Panc1 (cell line): ENCODE results near the gene THADA. TPM values are rescaled to one million over a fixed set of nuclear protein-coding genes. Genes with fewer than 3 reads are reported as not detected.

Experiments
- ATAC-seq: fragments of 200-7000 bp; cut with Tn5 transposase; 2 replicates; pipeline ENCODE4 v1.9.1; 2020; ENCODE audit warnings: mild to moderate bottlenecking, moderate library complexity
- BruUV-seq: library from RNA; stranded (reverse); fragments of 400-500 nt; replicated peaks from 2 replicates; lab custom pipeline; 2021; lab: Mats Ljungman, UMichigan
- CTCF ChIA-PET: fragments of 300-600 bp; sonication (Branson Sonifier 250); formaldehyde crosslinking; loops from one replicate; lab custom pipeline; 2022; ENCODE audit warnings: antibody characterized with exemption; lab: Charles Lee
- POLR2A ChIA-PET: fragments of 300-600 bp; sonication (Branson Sonifier 250); formaldehyde crosslinking; loops from one replicate; lab custom pipeline; 2022; ENCODE audit warnings: antibody characterized with exemption; lab: Charles Lee
- DNase-seq: peaks from one replicate; pipeline ENCODE4 v3.0.0-alpha.2; 2010; ENCODE audit warnings: low read depth, low spot score
- H3K27ac ChIP-seq: 2 replicates; pipeline ENCODE4 v1.5.1; 2011; ENCODE audit warnings: mild to moderate bottlenecking, low read length, inconsistent platforms
- H3K27me3 ChIP-seq: fragments of 200-500 bp; sonication (Bioruptor generic); 2 replicates; pipeline ENCODE4 v1.6.0; 2014; ENCODE audit warnings: low read length, inconsistent platforms; ENCODE audit not compliant: control insufficient read depth, insufficient read depth
- H3K36me3 ChIP-seq: fragments of 200-500 bp; sonication (Bioruptor generic); 2 replicates; pipeline ENCODE4 v1.5.1; 2014; ENCODE audit warnings: inconsistent platforms, mild to moderate bottlenecking, low read length, moderate library complexity; ENCODE audit not compliant: control insufficient read depth, insufficient read depth
- H3K4me1 ChIP-seq: 2 replicates; pipeline ENCODE4 v1.5.1; 2011; ENCODE audit warnings: inconsistent platforms, mild to moderate bottlenecking, low read length, moderate library complexity; ENCODE audit not compliant: control insufficient read depth, insufficient read depth
- H3K4me3 ChIP-seq, 2 experiments: 2 replicates each; pipeline ENCODE4 v1.5.1; 2011 to 2012; ENCODE audit warnings: low read depth in 2 of 2, low read length in 2 of 2, mild to moderate bottlenecking in 2 of 2, inconsistent platforms in 1 of 2, moderate library complexity in 1 of 2
- H3K9me3 ChIP-seq: fragments of 200-500 bp; sonication (Bioruptor generic); 2 replicates; pipeline ENCODE4 v1.5.1; 2014; ENCODE audit warnings: low read depth, mild to moderate bottlenecking, inconsistent platforms, low read length, moderate library complexity; ENCODE audit not compliant: control insufficient read depth, insufficient read depth
- POLR2AphosphoS5 ChIP-seq: IDR thresholded peaks from 2 replicates; pipeline ENCODE4 v1.6.1; 2012; ENCODE audit warnings: mild to moderate bottlenecking, low read depth, low read length, moderate library complexity
- REST ChIP-seq, 2 experiments: IDR thresholded peaks; 2 replicates each; pipeline ENCODE4 v1.6.1; 2011 to 2012; ENCODE audit warnings: low read depth in 2 of 2, control low read depth in 1 of 2, low read length in 1 of 2, mild to moderate bottlenecking in 1 of 2, moderate library complexity in 1 of 2; ENCODE audit not compliant: insufficient read depth in 1 of 2
- SIN3A ChIP-seq: IDR thresholded peaks from 2 replicates; pipeline ENCODE4 v1.6.1; 2012; ENCODE audit warnings: low read depth, mild to moderate bottlenecking, low read length, moderate library complexity, borderline replicate concordance; ENCODE audit not compliant: insufficient read depth
- TCF7L2 ChIP-seq: IDR thresholded peaks from 2 replicates; pipeline ENCODE4 v1.6.1; 2011; ENCODE audit warnings: mild to moderate bottlenecking, low read depth, low read length, inconsistent platforms
- in situ Hi-C: cut with HindIII; loops from 2 replicates; pipeline ENCODE4 v1.10.0; 2016; ENCODE audit warnings: low sequenced_read_pairs, low pct_unique_long_range_greater_than_20kb
- intact Hi-C: fragments of 100-400 bp; cut with micrococcal nuclease; formaldehyde crosslinking; loops from one replicate; pipeline ENCODE4 v1.10.0; 2022; ENCODE audit not compliant: unreplicated experiment
- total RNA-seq: library from RNA; stranded (reverse); gene quantifications from one replicate; pipeline ENCODE4 v1.2.1, GENCODE V29; 2021; ENCODE audit not compliant: unreplicated experiment
- TF ChIP-seq, protein P1 (sequence below): fragments of 450-650 bp; IDR thresholded peaks from 2 replicates; pipeline ENCODE4 v1.5.1; 2017; ENCODE audit warnings: mild to moderate bottlenecking

THADA gene
- total RNA-seq, 1 experiment from 2014 or later: 37.2 TPM

GRCh38 chr2:43410055-43410604 lies 185.7 kb downstream of the THADA start:
- Histone ChIP-seq H3K27ac (no peak overlapping the region), H3K27me3 (no peaks in the 10 kb centered on the region), H3K36me3 (no peaks in the 10 kb centered on the region; the same call in 1 of the 2 replicates), H3K4me1 (no peaks in the 10 kb centered on the region), H3K9me3 (no peaks in the 10 kb centered on the region), H3K4me3 (no peak overlapping the region)
- TF ChIP-seq, protein P1, sequence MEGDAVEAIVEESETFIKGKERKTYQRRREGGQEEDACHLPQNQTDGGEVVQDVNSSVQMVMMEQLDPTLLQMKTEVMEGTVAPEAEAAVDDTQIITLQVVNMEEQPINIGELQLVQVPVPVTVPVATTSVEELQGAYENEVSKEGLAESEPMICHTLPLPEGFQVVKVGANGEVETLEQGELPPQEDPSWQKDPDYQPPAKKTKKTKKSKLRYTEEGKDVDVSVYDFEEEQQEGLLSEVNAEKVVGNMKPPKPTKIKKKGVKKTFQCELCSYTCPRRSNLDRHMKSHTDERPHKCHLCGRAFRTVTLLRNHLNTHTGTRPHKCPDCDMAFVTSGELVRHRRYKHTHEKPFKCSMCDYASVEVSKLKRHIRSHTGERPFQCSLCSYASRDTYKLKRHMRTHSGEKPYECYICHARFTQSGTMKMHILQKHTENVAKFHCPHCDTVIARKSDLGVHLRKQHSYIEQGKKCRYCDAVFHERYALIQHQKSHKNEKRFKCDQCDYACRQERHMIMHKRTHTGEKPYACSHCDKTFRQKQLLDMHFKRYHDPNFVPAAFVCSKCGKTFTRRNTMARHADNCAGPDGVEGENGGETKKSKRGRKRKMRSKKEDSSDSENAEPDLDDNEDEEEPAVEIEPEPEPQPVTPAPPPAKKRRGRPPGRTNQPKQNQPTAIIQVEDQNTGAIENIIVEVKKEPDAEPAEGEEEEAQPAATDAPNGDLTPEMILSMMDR: no peak
- TF ChIP-seq TCF7L2 (no peak), SIN3A (no peak), POLR2AphosphoS5 (no peak), REST (IDR thresholded peaks at IDR 0.05; ENCODE audit: insufficient read depth in 1 of 2, low read depth in 2 of 2, low read length in 1 of 2) (no peak)
- ATAC-seq: no peak
- CTCF ChIA-PET: no interaction called here
- POLR2A ChIA-PET: no interaction called here
- intact Hi-C loops: no loop called here
- in situ Hi-C loops: no loop called here
- DNase-seq: no peak
- no TSS peak for BruUV-seq

DNA sequence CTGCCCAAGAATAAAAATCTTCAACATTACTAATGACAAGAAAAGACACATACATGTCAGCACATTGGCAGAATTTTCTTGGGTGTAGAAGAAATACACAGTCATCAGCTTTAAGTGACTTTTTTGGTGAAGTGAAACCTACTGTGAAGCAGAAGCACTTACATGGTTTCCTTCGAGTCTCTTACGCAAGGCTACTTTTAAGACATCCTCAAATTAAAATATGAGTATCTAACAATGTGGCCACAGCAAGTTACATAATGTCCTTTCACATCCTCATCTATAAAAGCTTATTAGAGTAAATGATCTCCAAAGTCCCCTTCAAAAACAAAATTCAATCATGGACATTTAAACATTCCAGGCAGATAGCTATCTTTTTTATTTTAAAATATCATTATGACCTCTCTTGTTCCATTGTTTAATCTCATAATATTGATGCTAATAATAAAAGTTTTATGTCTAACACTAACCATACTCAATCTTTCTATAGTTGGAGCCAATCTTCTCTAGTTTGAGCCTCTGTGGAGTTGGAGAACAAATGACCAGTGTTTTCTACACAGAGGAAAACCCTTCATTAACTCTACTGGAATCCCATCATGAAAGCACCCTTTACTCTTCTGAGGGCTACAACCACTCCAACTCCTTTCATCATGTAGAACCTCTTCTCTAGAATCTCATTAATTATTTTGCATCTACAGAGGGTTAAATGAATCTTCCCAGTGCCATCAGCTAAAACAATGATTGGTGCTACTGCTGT lies 187.3 kb downstream of the THADA start:
- Histone ChIP-seq H3K4me3 (no peak overlapping the region), H3K4me1 (no peaks in the 10 kb centered on the region), H3K27me3 (no peaks in the 10 kb centered on the region), H3K9me3 (no peaks in the 10 kb centered on the region), H3K36me3 (no peaks in the 10 kb centered on the region), H3K27ac (no peak overlapping the region)
- TF ChIP-seq TCF7L2: no peak
- no peak for TF ChIP-seq SIN3A
- TF ChIP-seq POLR2AphosphoS5: no peak
- TF ChIP-seq, protein P1: no peak
- no peak for TF ChIP-seq REST (IDR thresholded peaks at IDR 0.05; ENCODE audit: insufficient read depth in 1 of 2, low read depth in 2 of 2, low read length in 1 of 2)
- no peak for ATAC-seq
- DNase-seq: no peak
- BruUV-seq: no TSS peak
- CTCF ChIA-PET: no interaction called here
- intact Hi-C loops: no loop called here
- POLR2A ChIA-PET: no interaction called here
- in situ Hi-C loops: no loop called here
